Measurements from ENCODE around the gene PLG.
"Not testable (repeated sequence)": the region's sequence is repeated elsewhere in the genome, so short reads cannot be mapped to it uniquely, and the experiment has no call there.

The PLG gene

GRCh38 chr6:160701918-160702680 is at the start of gene PLG:
Gene PLG, plus strand, starts transcription at chr6:160702244. Its CDS starts 61 bp downstream, at chr6:160702305.
- not testable (repeated sequence) for H3K4me3 ChIP-seq (ENCODE audit: low read depth, low read length); H3K79me2 ChIP-seq (ENCODE audit: control insufficient read depth, insufficient read depth, low read length, unreplicated experiment); H3K36me3 ChIP-seq (ENCODE audit: insufficient read depth, low read length)

GRCh38 chr6:160659562-160659961 is 42.5 kb upstream of the PLG start:
- H3K27ac ChIP-seq (ENCODE audit: low read depth, low read length): no peak overlapping the region

More at GRCh38 chr6:160701918-160702680, at the start of gene PLG:
- not testable (repeated sequence) for H3K27me3 ChIP-seq (ENCODE audit: insufficient read depth, low read length); H3K27ac ChIP-seq (ENCODE audit: low read depth, low read length); H2AFZ ChIP-seq (ENCODE audit: low read length, unreplicated experiment); H3K4me1 ChIP-seq (ENCODE audit: control insufficient read depth, insufficient read depth, low read length, unreplicated experiment)

GRCh38 chr6:160661216-160661615 is 40.8 kb upstream of the PLG start:
- no peaks in the 10 kb centered on the region for H3K79me2 ChIP-seq (ENCODE audit: control insufficient read depth, insufficient read depth, low read length, unreplicated experiment)
- no peak overlapping the region for H3K27ac ChIP-seq (ENCODE audit: low read depth, low read length)
- H3K36me3 ChIP-seq (ENCODE audit: insufficient read depth, low read length): no peaks in the 10 kb centered on the region
- H2AFZ ChIP-seq (ENCODE audit: low read length, unreplicated experiment): no peak overlapping the region
- H3K4me1 ChIP-seq (ENCODE audit: control insufficient read depth, insufficient read depth, low read length, unreplicated experiment): no peaks in the 10 kb centered on the region
- H3K27me3 ChIP-seq (ENCODE audit: insufficient read depth, low read length): no peaks in the 10 kb centered on the region
- no peak overlapping the region for H3K4me3 ChIP-seq (ENCODE audit: low read depth, low read length)

More at GRCh38 chr6:160659562-160659961, 42.5 kb upstream of the PLG start:
- H3K79me2 ChIP-seq (ENCODE audit: control insufficient read depth, insufficient read depth, low read length, unreplicated experiment): no peaks in the 10 kb centered on the region
- no peak overlapping the region for H2AFZ ChIP-seq (ENCODE audit: low read length, unreplicated experiment)
- H3K4me3 ChIP-seq (ENCODE audit: low read depth, low read length): no peak overlapping the region
- no peaks in the 10 kb centered on the region for H3K4me1 ChIP-seq (ENCODE audit: control insufficient read depth, insufficient read depth, low read length, unreplicated experiment)
- no peaks in the 10 kb centered on the region for H3K27me3 ChIP-seq (ENCODE audit: insufficient read depth, low read length)
- H3K36me3 ChIP-seq (ENCODE audit: insufficient read depth, low read length): no peaks in the 10 kb centered on the region

- no peaks in the 10 kb centered on the region for H3K79me2 ChIP-seq (ENCODE audit: control insufficient read depth, insufficient read depth, low read length, unreplicated experiment)
- H3K4me1 ChIP-seq (ENCODE audit: control insufficient read depth, insufficient read depth, low read length, unreplicated experiment): no peaks in the 10 kb centered on the region
- H3K27ac ChIP-seq (ENCODE audit: low read depth, low read length): no peak overlapping the region
- H3K27me3 ChIP-seq (ENCODE audit: insufficient read depth, low read length): no peaks in the 10 kb centered on the region
- H2AFZ ChIP-seq (ENCODE audit: low read length, unreplicated experiment): no peak overlapping the region
- no peaks in the 10 kb centered on the region for H3K36me3 ChIP-seq (ENCODE audit: insufficient read depth, low read length)
- H3K4me3 ChIP-seq (ENCODE audit: low read depth, low read length): no peak overlapping the region
These were observed 39.6 kb upstream of the PLG start for GRCh38 chr6:160662429-160662828.

GRCh38 chr6:160662842-160663241 is 39.2 kb upstream of the PLG start:
- Histone ChIP-seq H2AFZ (ENCODE audit: low read length, unreplicated experiment) (no peak overlapping the region), H3K36me3 (ENCODE audit: insufficient read depth, low read length) (no peaks in the 10 kb centered on the region), H3K27ac (ENCODE audit: low read depth, low read length) (no peak overlapping the region), H3K4me3 (ENCODE audit: low read depth, low read length) (no peak overlapping the region), H3K79me2 (ENCODE audit: control insufficient read depth, insufficient read depth, low read length, unreplicated experiment) (no peaks in the 10 kb centered on the region), H3K27me3 (ENCODE audit: insufficient read depth, low read length) (no peaks in the 10 kb centered on the region), H3K4me1 (ENCODE audit: control insufficient read depth, insufficient read depth, low read length, unreplicated experiment) (no peaks in the 10 kb centered on the region)

GRCh38 chr6:160664198-160664597 is 37.8 kb upstream of the PLG start, which contains the start of gene LPA:
Gene LPA, minus strand, starts transcription at chr6:160664275. Its CDS starts 61 bp downstream, at chr6:160664214.
- not testable (repeated sequence) for H3K4me3 ChIP-seq (ENCODE audit: low read depth, low read length); H3K27ac ChIP-seq (ENCODE audit: low read depth, low read length); H3K27me3 ChIP-seq (ENCODE audit: insufficient read depth, low read length); H2AFZ ChIP-seq (ENCODE audit: low read length, unreplicated experiment); H3K36me3 ChIP-seq (ENCODE audit: insufficient read depth, low read length); H3K79me2 ChIP-seq (ENCODE audit: control insufficient read depth, insufficient read depth, low read length, unreplicated experiment); H3K4me1 ChIP-seq (ENCODE audit: control insufficient read depth, insufficient read depth, low read length, unreplicated experiment)

GRCh38 chr6:160667639-160668481 is 34.2 kb upstream of the PLG start:
- no peaks in the 10 kb centered on the region for H3K4me1 ChIP-seq (ENCODE audit: control insufficient read depth, insufficient read depth, low read length, unreplicated experiment)
- H3K27me3 ChIP-seq (ENCODE audit: insufficient read depth, low read length): no peaks in the 10 kb centered on the region
- H3K27ac ChIP-seq (ENCODE audit: low read depth, low read length): no peak overlapping the region
- H2AFZ ChIP-seq (ENCODE audit: low read length, unreplicated experiment): no peak overlapping the region
- H3K4me3 ChIP-seq (ENCODE audit: low read depth, low read length): no peak overlapping the region
- H3K79me2 ChIP-seq (ENCODE audit: control insufficient read depth, insufficient read depth, low read length, unreplicated experiment): no peaks in the 10 kb centered on the region
- no peaks in the 10 kb centered on the region for H3K36me3 ChIP-seq (ENCODE audit: insufficient read depth, low read length)

- Histone ChIP-seq H3K27me3 (ENCODE audit: insufficient read depth, low read length) (no peaks in the 10 kb centered on the region), H3K27ac (ENCODE audit: low read depth, low read length) (no peak overlapping the region), H2AFZ (ENCODE audit: low read length, unreplicated experiment) (no peak overlapping the region), H3K4me3 (ENCODE audit: low read depth, low read length) (no peak overlapping the region), H3K79me2 (ENCODE audit: control insufficient read depth, insufficient read depth, low read length, unreplicated experiment) (no peaks in the 10 kb centered on the region), H3K4me1 (ENCODE audit: control insufficient read depth, insufficient read depth, low read length, unreplicated experiment) (no peaks in the 10 kb centered on the region), H3K36me3 (ENCODE audit: insufficient read depth, low read length) (no peaks in the 10 kb centered on the region)
These were observed 33.5 kb upstream of the PLG start for GRCh38 chr6:160668589-160668988.

GRCh38 chr6:160676418-160676817 is 25.6 kb upstream of the PLG start:
- not testable (repeated sequence) for H3K36me3 ChIP-seq (ENCODE audit: insufficient read depth, low read length); H3K27me3 ChIP-seq (ENCODE audit: insufficient read depth, low read length); H2AFZ ChIP-seq (ENCODE audit: low read length, unreplicated experiment); H3K27ac ChIP-seq (ENCODE audit: low read depth, low read length); H3K79me2 ChIP-seq (ENCODE audit: control insufficient read depth, insufficient read depth, low read length, unreplicated experiment); H3K4me1 ChIP-seq (ENCODE audit: control insufficient read depth, insufficient read depth, low read length, unreplicated experiment); H3K4me3 ChIP-seq (ENCODE audit: low read depth, low read length)

- no peak overlapping the region for H3K4me3 ChIP-seq (ENCODE audit: low read depth, low read length)
- H3K4me1 ChIP-seq (ENCODE audit: control insufficient read depth, insufficient read depth, low read length, unreplicated experiment): no peaks in the 10 kb centered on the region
- no peak overlapping the region for H2AFZ ChIP-seq (ENCODE audit: low read length, unreplicated experiment)
- no peaks in the 10 kb centered on the region for H3K27me3 ChIP-seq (ENCODE audit: insufficient read depth, low read length)
- no peaks in the 10 kb centered on the region for H3K79me2 ChIP-seq (ENCODE audit: control insufficient read depth, insufficient read depth, low read length, unreplicated experiment)
- H3K36me3 ChIP-seq (ENCODE audit: insufficient read depth, low read length): no peaks in the 10 kb centered on the region
- no peak overlapping the region for H3K27ac ChIP-seq (ENCODE audit: low read depth, low read length)
These were observed 23.8 kb upstream of the PLG start for GRCh38 chr6:160678230-160678629.
